Measurements from ENCODE around the gene VPS26C. TPM values are rescaled to one million over a fixed set of nuclear protein-coding genes. Genes with fewer than 3 reads are reported as not detected.

VPS26C gene
- total and polyA plus RNA-seq, 9 of the 15 experiments (the other 6 are each of a cell fraction or from before 2014, with no cell fraction given), result 32.8 to 48.7 (median 42.1) TPM

DNA sequence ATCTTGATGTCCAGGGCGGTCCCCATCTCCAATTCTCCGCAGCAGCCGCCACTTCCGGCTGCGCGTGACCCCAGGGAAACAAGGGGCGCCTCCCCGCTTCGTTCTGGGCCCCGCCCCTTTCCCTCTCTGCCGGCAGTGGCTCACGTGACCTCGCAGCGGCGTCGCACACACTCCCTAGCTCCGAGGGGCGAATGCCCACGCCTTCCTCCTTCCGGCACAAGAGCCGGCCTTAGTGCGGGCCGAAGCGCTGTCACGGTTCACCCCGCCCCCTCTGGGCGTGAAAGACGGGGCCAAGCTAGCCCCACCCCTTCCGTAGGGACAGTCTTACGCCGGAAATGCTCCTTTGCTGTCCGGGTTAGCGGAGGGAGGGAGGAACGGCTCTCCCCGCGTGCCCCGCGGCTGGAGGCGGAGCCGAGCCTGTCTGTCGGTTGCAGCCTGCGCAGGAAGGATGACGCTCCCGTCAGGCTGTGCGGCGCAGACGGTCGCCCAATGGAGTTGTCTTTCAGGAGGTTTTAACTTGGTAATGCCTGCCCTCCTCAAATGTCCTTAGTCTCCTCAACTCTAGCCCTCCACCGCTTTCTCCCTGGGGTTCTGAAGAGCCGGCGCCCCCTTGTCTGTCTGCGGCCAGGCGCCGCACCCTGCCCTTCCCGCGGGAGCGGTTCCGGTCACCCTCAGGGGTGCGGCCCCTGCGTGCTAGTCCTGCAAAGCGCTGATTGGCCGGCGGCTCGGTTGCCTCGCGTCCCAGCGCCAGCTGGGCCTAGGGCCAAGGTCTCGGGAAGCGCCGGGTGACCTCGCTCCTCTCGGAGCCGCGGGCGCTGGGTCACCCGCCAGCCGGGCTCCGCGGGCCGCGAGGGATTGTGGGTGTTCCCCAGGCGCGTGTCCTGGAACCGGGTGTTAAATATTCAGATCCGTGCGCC lies at the start of gene VPS26C (continued):
- TF ChIP-seq ZNF551 (CRISPR knock-in tag; IDR thresholded peaks at IDR 0.05) (no peak), MAZ (CRISPR knock-in tag; conservative IDR thresholded peaks at IDR 0.05 in 1 of 2, IDR thresholded peaks at IDR 0.05 in 1 of 2) (peak; percentile 95 to 98), E2F3 (CRISPR knock-in tag; IDR thresholded peaks at IDR 0.05) (0 out of 2 replicates have a peak, but pooled peaks have one; percentile 25), SIN3B (IDR thresholded peaks at IDR 0.05; ENCODE audit: low read depth) (peak; percentile 66; the same call in 1 of the 2 replicates), ZNF143 (CRISPR knock-in tag; IDR thresholded peaks at IDR 0.05) (peak; percentile 77; the same call in 1 of the 2 replicates), HIVEP1 (CRISPR knock-in tag; IDR thresholded peaks at IDR 0.05) (0 out of 2 replicates have a peak, but pooled peaks have one; percentile 2), MYNN (IDR thresholded peaks at IDR 0.05) (no peak), MYNN (CRISPR knock-in tag; IDR thresholded peaks at IDR 0.05) (no peak), ZNF24 (IDR thresholded peaks at IDR 0.05) (peak; percentile 66; the same call in 1 of the 2 replicates), HCFC1 (IDR thresholded peaks at IDR 0.05; ENCODE audit: low read depth, low read length) (peak; percentile 81), RBBP5 (IDR thresholded peaks at IDR 0.05; ENCODE audit: borderline replicate concordance, insufficient read depth, low read length, poor library complexity, severe bottlenecking) (peak; percentile 60), ATF7 (IDR thresholded peaks at IDR 0.05) (peak; percentile 94), ARID2 (IDR thresholded peaks at IDR 0.05) (no peak), NFRKB (IDR thresholded peaks at IDR 0.05; ENCODE audit: low read depth) (peak; percentile 75; the same call in 1 of the 2 replicates), ZNF175 (CRISPR knock-in tag; IDR thresholded peaks at IDR 0.05; ENCODE audit: low read depth) (peak; percentile 89), ZNF174 (CRISPR knock-in tag; IDR thresholded peaks at IDR 0.05) (no peak)
- TF ChIP-seq, protein P1, sequence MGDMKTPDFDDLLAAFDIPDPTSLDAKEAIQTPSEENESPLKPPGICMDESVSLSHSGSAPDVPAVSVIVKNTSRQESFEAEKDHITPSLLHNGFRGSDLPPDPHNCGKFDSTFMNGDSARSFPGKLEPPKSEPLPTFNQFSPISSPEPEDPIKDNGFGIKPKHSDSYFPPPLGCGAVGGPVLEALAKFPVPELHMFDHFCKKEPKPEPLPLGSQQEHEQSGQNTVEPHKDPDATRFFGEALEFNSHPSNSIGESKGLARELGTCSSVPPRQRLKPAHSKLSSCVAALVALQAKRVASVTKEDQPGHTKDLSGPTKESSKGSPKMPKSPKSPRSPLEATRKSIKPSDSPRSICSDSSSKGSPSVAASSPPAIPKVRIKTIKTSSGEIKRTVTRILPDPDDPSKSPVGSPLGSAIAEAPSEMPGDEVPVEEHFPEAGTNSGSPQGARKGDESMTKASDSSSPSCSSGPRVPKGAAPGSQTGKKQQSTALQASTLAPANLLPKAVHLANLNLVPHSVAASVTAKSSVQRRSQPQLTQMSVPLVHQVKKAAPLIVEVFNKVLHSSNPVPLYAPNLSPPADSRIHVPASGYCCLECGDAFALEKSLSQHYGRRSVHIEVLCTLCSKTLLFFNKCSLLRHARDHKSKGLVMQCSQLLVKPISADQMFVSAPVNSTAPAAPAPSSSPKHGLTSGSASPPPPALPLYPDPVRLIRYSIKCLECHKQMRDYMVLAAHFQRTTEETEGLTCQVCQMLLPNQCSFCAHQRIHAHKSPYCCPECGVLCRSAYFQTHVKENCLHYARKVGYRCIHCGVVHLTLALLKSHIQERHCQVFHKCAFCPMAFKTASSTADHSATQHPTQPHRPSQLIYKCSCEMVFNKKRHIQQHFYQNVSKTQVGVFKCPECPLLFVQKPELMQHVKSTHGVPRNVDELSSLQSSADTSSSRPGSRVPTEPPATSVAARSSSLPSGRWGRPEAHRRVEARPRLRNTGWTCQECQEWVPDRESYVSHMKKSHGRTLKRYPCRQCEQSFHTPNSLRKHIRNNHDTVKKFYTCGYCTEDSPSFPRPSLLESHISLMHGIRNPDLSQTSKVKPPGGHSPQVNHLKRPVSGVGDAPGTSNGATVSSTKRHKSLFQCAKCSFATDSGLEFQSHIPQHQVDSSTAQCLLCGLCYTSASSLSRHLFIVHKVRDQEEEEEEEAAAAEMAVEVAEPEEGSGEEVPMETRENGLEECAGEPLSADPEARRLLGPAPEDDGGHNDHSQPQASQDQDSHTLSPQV (IDR thresholded peaks at IDR 0.05), result peak; percentile 90
- TF ChIP-seq, protein P2, sequence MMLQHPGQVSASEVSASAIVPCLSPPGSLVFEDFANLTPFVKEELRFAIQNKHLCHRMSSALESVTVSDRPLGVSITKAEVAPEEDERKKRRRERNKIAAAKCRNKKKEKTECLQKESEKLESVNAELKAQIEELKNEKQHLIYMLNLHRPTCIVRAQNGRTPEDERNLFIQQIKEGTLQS (IDR thresholded peaks at IDR 0.05), result peak; percentile 47; the same call in 1 of the 2 replicates
- TF ChIP-seq, protein P2 (CRISPR knock-in tag; conservative IDR thresholded peaks at IDR 0.05), result peak; percentile 86
- TF ChIP-seq, protein P3, sequence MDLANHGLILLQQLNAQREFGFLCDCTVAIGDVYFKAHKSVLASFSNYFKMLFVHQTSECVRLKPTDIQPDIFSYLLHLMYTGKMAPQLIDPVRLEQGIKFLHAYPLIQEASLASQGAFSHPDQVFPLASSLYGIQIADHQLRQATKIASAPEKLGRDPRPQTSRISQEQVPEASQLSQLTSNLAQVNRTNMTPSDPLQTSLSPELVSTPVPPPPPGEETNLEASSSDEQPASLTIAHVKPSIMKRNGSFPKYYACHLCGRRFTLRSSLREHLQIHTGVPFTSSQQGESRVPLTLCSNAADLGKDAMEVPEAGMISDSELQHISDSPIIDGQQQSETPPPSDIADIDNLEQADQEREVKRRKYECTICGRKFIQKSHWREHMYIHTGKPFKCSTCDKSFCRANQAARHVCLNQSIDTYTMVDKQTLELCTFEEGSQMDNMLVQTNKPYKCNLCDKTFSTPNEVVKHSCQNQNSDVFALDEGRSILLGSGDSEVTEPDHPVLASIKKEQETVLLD (IDR thresholded peaks at IDR 0.05), result peak; percentile 94

Measured in K562 (cell line).